Fibroblast of lung (primary cell): ENCODE measurements around the gene MTHFSD. TPM values are rescaled to one million over a fixed set of nuclear protein-coding genes. Genes with fewer than 3 reads are reported as not detected.

Source experiments
- DNase-seq, 2 donors: peaks; one replicate each; pipeline versions ENCODE4 v3.0.0 to v3.0.0-alpha.2; 2010; ENCODE audit warnings: low read depth in 2 of 2
- H2AFZ ChIP-seq: 2 replicates; pipeline ENCODE4 v1.5.1; 2012; ENCODE audit warnings: low read length, control low read depth, inconsistent platforms
- H3K27ac ChIP-seq: 2 replicates; pipeline ENCODE4 v1.5.1; 2011; ENCODE audit warnings: low read length, control low read depth; ENCODE audit not compliant: insufficient read depth
- H3K27me3 ChIP-seq: 2 replicates; pipeline ENCODE4 v1.5.1; 2011; ENCODE audit warnings: mild to moderate bottlenecking, low read length; ENCODE audit not compliant: control insufficient read depth, insufficient read depth
- H3K36me3 ChIP-seq: 2 replicates; pipeline ENCODE4 v1.5.1; 2011; ENCODE audit warnings: low read length; ENCODE audit not compliant: control insufficient read depth, insufficient read depth
- H3K4me1 ChIP-seq: 2 replicates; pipeline ENCODE4 v1.5.1; 2011; ENCODE audit warnings: low read length; ENCODE audit not compliant: control insufficient read depth, insufficient read depth; ENCODE audit errors: extremely low read depth
- H3K4me2 ChIP-seq: 2 replicates; pipeline ENCODE4 v1.5.1; 2011; ENCODE audit warnings: low read length, control low read depth; ENCODE audit not compliant: insufficient read depth; ENCODE audit errors: extremely low read depth
- H3K4me3 ChIP-seq, 4 experiments: fragments of 200-600 bp in 1 of 4; sonication (generic) in 1 of 4; replicated peaks in 1 of 4; 2 replicates each; pipeline ENCODE4 v1.5.1; 2011 to 2016; ENCODE audit warnings: low read length in 4 of 4, low read depth in 3 of 4, mild to moderate bottlenecking in 3 of 4, control low read depth in 2 of 4, inconsistent platforms in 1 of 4, mixed read lengths in 1 of 4; ENCODE audit not compliant: insufficient read depth in 1 of 4; ENCODE audit errors: control extremely low read depth in 1 of 4
- H3K79me2 ChIP-seq: 2 replicates; pipeline ENCODE4 v1.5.1; 2012; ENCODE audit warnings: mild to moderate bottlenecking, low read length, inconsistent platforms; ENCODE audit not compliant: control insufficient read depth, insufficient read depth
- H3K9ac ChIP-seq: 2 replicates; pipeline ENCODE4 v1.5.1; 2011; ENCODE audit warnings: mild to moderate bottlenecking, low read length, control low read depth; ENCODE audit not compliant: insufficient read depth
- H3K9me3 ChIP-seq: 2 replicates; pipeline ENCODE4 v1.5.1; 2012; ENCODE audit warnings: low read depth, low read length; ENCODE audit not compliant: control insufficient read depth, insufficient read depth
- H4K20me1 ChIP-seq: 2 replicates; pipeline ENCODE4 v1.5.1; 2011; ENCODE audit warnings: low read length; ENCODE audit not compliant: control insufficient read depth, insufficient read depth; ENCODE audit errors: extremely low read depth
- CTCF ChIP-seq, 2 donors: IDR thresholded peaks in 1 of 2; conservative IDR thresholded peaks in 1 of 2; 1 replicate in 1 of 2; 2 replicates in 1 of 2; pipeline ENCODE4 v1.5.1; 2011 to 2012; ENCODE audit warnings: low read length in 2 of 2, control low read depth in 1 of 2, inconsistent platforms in 1 of 2, low read depth in 1 of 2, mild to moderate bottlenecking in 1 of 2
- EZH2 ChIP-seq: IDR thresholded peaks from 2 replicates; pipeline ENCODE4 v1.5.1; 2012; ENCODE audit warnings: low read length, control low read depth, mild to moderate bottlenecking; ENCODE audit errors: missing control alignments
- polyA plus RNA-seq, 2 donors: library from polyadenylated mRNA; depleted of rRNA in 1 of 2; stranded (reverse) in 1 of 2; unstranded in 1 of 2; fragments of >200 nt; gene quantifications; 2 replicates each; pipeline ENCODE4 v1.2.1, GENCODE V29; 2011 to 2012; ENCODE audit warnings: missing spikeins in 1 of 2
- total RNA-seq: library from RNA; depleted of rRNA; stranded (reverse); fragments of >200 nt; gene quantifications from 2 replicates; pipeline ENCODE4 v1.2.1, GENCODE V29; 2014

The MTHFSD gene
- total and polyA plus RNA-seq, 2 donors (not counting 1 experiment from before 2014, with no cell fraction given) = 13.1 to 19.3 TPM

GRCh38 chr16:86492961-86493629 is 61.9 kb downstream of the MTHFSD start:
- Histone ChIP-seq H3K27me3 (no peaks in the 10 kb centered on the region), H3K4me1 (peaks cover 10% of the 10 kb centered on the region), H4K20me1 (no peaks in the 10 kb centered on the region), H3K79me2 (peaks cover 58% of the 10 kb centered on the region), H3K4me2 (peak overlapping the region; percentile 8), H3K36me3 (peaks cover 5% of the 10 kb centered on the region), H3K27ac (no peak overlapping the region), H3K4me3 (no peak overlapping the region), H2AFZ (no peak overlapping the region), H3K9me3 (no peaks in the 10 kb centered on the region), H3K9ac (no peak overlapping the region)
- TF ChIP-seq CTCF (conservative IDR thresholded peaks at IDR 0.05 in 1 of 2, IDR thresholded peaks at IDR 0.05 in 1 of 2; ENCODE audit: low read depth in 1 of 2, low read length in 2 of 2) (no peak), EZH2 (no peak)
- no peak for DNase-seq

GRCh38 chr16:86492267-86492960 is 62.6 kb downstream of the MTHFSD start:
- TF ChIP-seq CTCF (conservative IDR thresholded peaks at IDR 0.05 in 1 of 2, IDR thresholded peaks at IDR 0.05 in 1 of 2; ENCODE audit: low read depth in 1 of 2, low read length in 2 of 2) (no peak), EZH2 (no peak)
- H3K4me2 ChIP-seq = no peak overlapping the region
- peaks cover 54% of the 10 kb centered on the region for H3K79me2 ChIP-seq
- no peak for DNase-seq
- no peak overlapping the region for H3K9ac ChIP-seq
- no peak overlapping the region for H3K27ac ChIP-seq
- H3K9me3 ChIP-seq = no peaks in the 10 kb centered on the region
- no peak overlapping the region for H3K4me3 ChIP-seq
- H2AFZ ChIP-seq = no peak overlapping the region
- H3K27me3 ChIP-seq = no peaks in the 10 kb centered on the region
- H3K36me3 ChIP-seq = peaks cover 5% of the 10 kb centered on the region
- H4K20me1 ChIP-seq = no peaks in the 10 kb centered on the region
- peaks cover 10% of the 10 kb centered on the region for H3K4me1 ChIP-seq

GRCh38 chr16:86491640-86492023 is 63.4 kb downstream of the MTHFSD start:
- DNase-seq = no peak
- H4K20me1 ChIP-seq = no peaks in the 10 kb centered on the region

More at GRCh38 chr16:86491640-86492023, 63.4 kb downstream of the MTHFSD start:
- Histone ChIP-seq H2AFZ (no peak overlapping the region), H3K4me2 (no peak overlapping the region), H3K9ac (no peak overlapping the region), H3K36me3 (peaks cover 5% of the 10 kb centered on the region), H3K27ac (no peak overlapping the region), H3K9me3 (no peaks in the 10 kb centered on the region), H3K4me1 (peaks cover 10% of the 10 kb centered on the region), H3K79me2 (peaks cover 50% of the 10 kb centered on the region), H3K4me3 (no peak overlapping the region), H3K27me3 (no peaks in the 10 kb centered on the region)
- TF ChIP-seq EZH2 = no peak
- no peak for TF ChIP-seq CTCF (conservative IDR thresholded peaks at IDR 0.05 in 1 of 2, IDR thresholded peaks at IDR 0.05 in 1 of 2; ENCODE audit: low read depth in 1 of 2, low read length in 2 of 2)
